ENCODE measurements around the gene CHD9. TPM values are rescaled to one million over a fixed set of nuclear protein-coding genes. Genes with fewer than 3 reads are reported as not detected.

Gene CHD9
- total RNA-seq, 1 experiment from 2014 or later = 25.4 TPM

- ChIA-PET POLR2A (no interaction called here), CTCF (no interaction called here)
- Histone ChIP-seq H3K27me3 (ENCODE audit: control insufficient read depth, insufficient read depth, low read length) (no peaks in the 10 kb centered on the region), H3K4me3 (ENCODE audit: low read depth in 2 of 2, low read length in 2 of 2) (no peak overlapping the region), H3K9me3 (ENCODE audit: control insufficient read depth, insufficient read depth, low read depth, low read length) (no peaks in the 10 kb centered on the region), H3K4me1 (ENCODE audit: control insufficient read depth, insufficient read depth, low read length) (no peaks in the 10 kb centered on the region), H3K27ac (ENCODE audit: low read length) (no peak overlapping the region), H3K36me3 (ENCODE audit: control insufficient read depth, insufficient read depth, low read length) (peaks cover 5% of the 10 kb centered on the region)
- in situ Hi-C loops (cut with HindIII; ENCODE audit: low pct_unique_long_range_greater_than_20kb, low sequenced_read_pairs) (no loop called here), intact Hi-C loops (cut with micrococcal nuclease; ENCODE audit: unreplicated experiment) (no loop called here)
- DNase-seq (ENCODE audit: low read depth, low spot score) = no peak
- no TSS peak for BruUV-seq (replicated peaks)
- no peak for TF ChIP-seq TCF7L2 (IDR thresholded peaks at IDR 0.05; ENCODE audit: low read depth, low read length)
- no peak for TF ChIP-seq CTCF (IDR thresholded peaks at IDR 0.05)
- no peak for TF ChIP-seq REST (IDR thresholded peaks at IDR 0.05; ENCODE audit: insufficient read depth in 1 of 2, low read depth in 2 of 2, low read length in 1 of 2)
- TF ChIP-seq POLR2AphosphoS5 (IDR thresholded peaks at IDR 0.05; ENCODE audit: low read depth, low read length) = no peak
- no peak for TF ChIP-seq SIN3A (IDR thresholded peaks at IDR 0.05; ENCODE audit: borderline replicate concordance, insufficient read depth, low read depth, low read length)
- no peak for ATAC-seq
These were observed 254.7 kb downstream of the CHD9 start for GRCh38 chr16:53309457-53309856.

GRCh38 chr16:53320992-53321391 lies 266.2 kb downstream of the CHD9 start:
- POLR2A ChIA-PET = no interaction called here
- in situ Hi-C loops (cut with HindIII; ENCODE audit: low pct_unique_long_range_greater_than_20kb, low sequenced_read_pairs) = no loop called here

More at GRCh38 chr16:53320992-53321391, 266.2 kb downstream of the CHD9 start:
- BruUV-seq (replicated peaks) = no TSS peak
- DNase-seq (ENCODE audit: low read depth, low spot score) (no peak), ATAC-seq (no peak)
- Histone ChIP-seq H3K27me3 (ENCODE audit: control insufficient read depth, insufficient read depth, low read length) (no peaks in the 10 kb centered on the region), H3K4me3 (ENCODE audit: low read depth in 2 of 2, low read length in 2 of 2) (no peak overlapping the region), H3K9me3 (ENCODE audit: control insufficient read depth, insufficient read depth, low read depth, low read length) (no peaks in the 10 kb centered on the region), H3K36me3 (ENCODE audit: control insufficient read depth, insufficient read depth, low read length) (peaks cover 13% of the 10 kb centered on the region), H3K4me1 (ENCODE audit: control insufficient read depth, insufficient read depth, low read length) (no peaks in the 10 kb centered on the region), H3K27ac (ENCODE audit: low read length) (no peak overlapping the region)
- TF ChIP-seq POLR2AphosphoS5 (IDR thresholded peaks at IDR 0.05; ENCODE audit: low read depth, low read length) (no peak), SIN3A (IDR thresholded peaks at IDR 0.05; ENCODE audit: borderline replicate concordance, insufficient read depth, low read depth, low read length) (no peak), TCF7L2 (IDR thresholded peaks at IDR 0.05; ENCODE audit: low read depth, low read length) (no peak), REST (IDR thresholded peaks at IDR 0.05; ENCODE audit: insufficient read depth in 1 of 2, low read depth in 2 of 2, low read length in 1 of 2) (no peak), CTCF (IDR thresholded peaks at IDR 0.05) (no peak)
- intact Hi-C loops (cut with micrococcal nuclease; ENCODE audit: unreplicated experiment) = no loop called here
- CTCF ChIA-PET = no interaction called here
